ENCODE results near the gene SLC6A15.

The SLC6A15 gene

GRCh38 chr12:84888861-84889260, 23.7 kb downstream of the SLC6A15 start:
- H3K4me1 ChIP-seq (ENCODE audit: insufficient read depth, low read length, poor library complexity, severe bottlenecking) = no peaks in the 10 kb centered on the region
- no peak overlapping the region for H3K9ac ChIP-seq (ENCODE audit: low read depth, low read length, poor library complexity, severe bottlenecking)
- no peak for TF ChIP-seq EZH2phosphoT487 (IDR thresholded peaks at IDR 0.05; ENCODE audit: borderline replicate concordance)
- TF ChIP-seq CTCF (conservative IDR thresholded peaks at IDR 0.05; ENCODE audit: low read length) = no peak
- H3K9me3 ChIP-seq (ENCODE audit: insufficient read depth, low read depth, low read length) = no peaks in the 10 kb centered on the region
- H3K36me3 ChIP-seq (ENCODE audit: insufficient read depth, low read length) = no peaks in the 10 kb centered on the region
- H3K4me2 ChIP-seq (ENCODE audit: low read depth, low read length, poor library complexity, severe bottlenecking) = no peak overlapping the region
- H3F3A ChIP-seq (ENCODE audit: low read depth) = no peaks in the 10 kb centered on the region
- H3K4me3 ChIP-seq (ENCODE audit: low read length, poor library complexity, severe bottlenecking) = no peak overlapping the region
- H2AFZ ChIP-seq (ENCODE audit: low read length) = no peak overlapping the region
- no peaks in the 10 kb centered on the region for H3K79me2 ChIP-seq (ENCODE audit: insufficient read depth, low read length)
- no peaks in the 10 kb centered on the region for H4K20me1 ChIP-seq (ENCODE audit: insufficient read depth, low read length, poor library complexity, severe bottlenecking)
- no peaks in the 10 kb centered on the region for H3K9me2 ChIP-seq (replicated peaks; ENCODE audit: low read depth, low read length)
- no peaks in the 10 kb centered on the region for H3K27me3 ChIP-seq (ENCODE audit: insufficient read depth, low read length, poor library complexity, severe bottlenecking)

GRCh38 chr12:84877340-84877739, 35.3 kb downstream of the SLC6A15 start:
- Histone ChIP-seq H3K9me3 (ENCODE audit: insufficient read depth, low read depth, low read length) (no peaks in the 10 kb centered on the region), H3K27me3 (ENCODE audit: insufficient read depth, low read length, poor library complexity, severe bottlenecking) (no peaks in the 10 kb centered on the region), H3K4me3 (ENCODE audit: low read length, poor library complexity, severe bottlenecking) (no peak overlapping the region), H2AFZ (ENCODE audit: low read length) (no peak overlapping the region), H3K79me2 (ENCODE audit: insufficient read depth, low read length) (no peaks in the 10 kb centered on the region), H3K4me1 (ENCODE audit: insufficient read depth, low read length, poor library complexity, severe bottlenecking) (no peaks in the 10 kb centered on the region), H4K20me1 (ENCODE audit: insufficient read depth, low read length, poor library complexity, severe bottlenecking) (no peaks in the 10 kb centered on the region), H3F3A (ENCODE audit: low read depth) (no peaks in the 10 kb centered on the region), H3K36me3 (ENCODE audit: insufficient read depth, low read length) (no peaks in the 10 kb centered on the region), H3K9ac (ENCODE audit: low read depth, low read length, poor library complexity, severe bottlenecking) (no peak overlapping the region), H3K9me2 (replicated peaks; ENCODE audit: low read depth, low read length) (no peaks in the 10 kb centered on the region), H3K4me2 (ENCODE audit: low read depth, low read length, poor library complexity, severe bottlenecking) (no peak overlapping the region)
- TF ChIP-seq EZH2phosphoT487 (IDR thresholded peaks at IDR 0.05; ENCODE audit: borderline replicate concordance) = no peak
- no peak for TF ChIP-seq CTCF (conservative IDR thresholded peaks at IDR 0.05; ENCODE audit: low read length)

GRCh38 chr12:84875241-84875640, 37.4 kb downstream of the SLC6A15 start:
- Histone ChIP-seq H3K4me3 (ENCODE audit: low read length, poor library complexity, severe bottlenecking) (no peak overlapping the region), H4K20me1 (ENCODE audit: insufficient read depth, low read length, poor library complexity, severe bottlenecking) (no peaks in the 10 kb centered on the region), H3K4me2 (ENCODE audit: low read depth, low read length, poor library complexity, severe bottlenecking) (no peak overlapping the region), H3K9ac (ENCODE audit: low read depth, low read length, poor library complexity, severe bottlenecking) (no peak overlapping the region), H3K79me2 (ENCODE audit: insufficient read depth, low read length) (no peaks in the 10 kb centered on the region), H3K4me1 (ENCODE audit: insufficient read depth, low read length, poor library complexity, severe bottlenecking) (no peaks in the 10 kb centered on the region), H3K9me2 (replicated peaks; ENCODE audit: low read depth, low read length) (no peaks in the 10 kb centered on the region), H2AFZ (ENCODE audit: low read length) (no peak overlapping the region), H3K9me3 (ENCODE audit: insufficient read depth, low read depth, low read length) (no peaks in the 10 kb centered on the region), H3K27me3 (ENCODE audit: insufficient read depth, low read length, poor library complexity, severe bottlenecking) (no peaks in the 10 kb centered on the region), H3F3A (ENCODE audit: low read depth) (no peaks in the 10 kb centered on the region), H3K36me3 (ENCODE audit: insufficient read depth, low read length) (no peaks in the 10 kb centered on the region)
- TF ChIP-seq CTCF (conservative IDR thresholded peaks at IDR 0.05; ENCODE audit: low read length) (no peak), EZH2phosphoT487 (IDR thresholded peaks at IDR 0.05; ENCODE audit: borderline replicate concordance) (no peak)

Measured in Loucy (cell line).